Cerebellar nuclear complex (tissue), 1 donor: ENCODE results near the gene WWOX.
A peak's percentile ranks its signal among the peaks of the same experiment; 100 is the strongest.

ENCODE experiments used
- DNase-seq, 2 experiments: peaks; one replicate each; lab custom pipeline; 2025; lab: John Stamatoyannopoulos, UW

WWOX gene

DNA sequence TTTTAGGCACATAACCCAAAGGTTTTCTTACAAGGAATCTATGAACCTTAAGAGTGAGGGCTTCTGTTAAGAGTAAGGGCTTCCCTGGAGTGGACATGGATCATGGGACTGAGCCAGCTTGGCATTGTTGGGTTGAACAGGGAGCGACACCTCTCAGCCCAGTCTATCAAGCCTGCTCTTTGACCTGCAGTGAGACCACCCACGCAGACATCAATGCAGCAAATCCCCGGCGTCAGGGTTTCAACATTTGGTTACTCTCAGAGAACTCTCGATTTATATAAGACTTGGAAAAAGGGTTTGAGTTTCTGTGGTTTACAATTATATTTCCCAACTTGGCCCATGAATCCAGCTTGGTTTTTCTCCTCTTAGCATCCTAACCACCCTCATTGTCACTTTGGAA, 299.9 kb downstream of the WWOX start:
- DNase-seq = no peak

DNA sequence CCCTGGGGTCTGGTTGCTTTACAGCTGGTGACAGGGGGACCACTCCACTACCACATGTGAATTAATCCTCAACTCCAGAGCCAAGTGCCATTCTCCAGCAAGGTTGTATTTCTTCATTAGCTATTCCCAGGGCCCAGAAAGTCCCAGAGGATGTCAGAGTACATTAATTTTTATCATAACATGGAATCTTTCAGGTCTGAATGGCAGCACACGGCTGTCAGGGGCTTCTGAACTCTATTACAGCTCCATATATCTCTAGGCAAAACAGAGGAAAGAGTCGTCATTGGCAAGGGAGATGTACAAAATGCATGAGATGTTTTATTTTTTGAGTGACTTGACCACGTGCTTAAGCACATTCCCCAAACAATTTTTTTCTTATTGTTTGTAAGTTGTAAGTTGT, 303.4 kb downstream of the WWOX start:
- DNase-seq = no peak

DNA sequence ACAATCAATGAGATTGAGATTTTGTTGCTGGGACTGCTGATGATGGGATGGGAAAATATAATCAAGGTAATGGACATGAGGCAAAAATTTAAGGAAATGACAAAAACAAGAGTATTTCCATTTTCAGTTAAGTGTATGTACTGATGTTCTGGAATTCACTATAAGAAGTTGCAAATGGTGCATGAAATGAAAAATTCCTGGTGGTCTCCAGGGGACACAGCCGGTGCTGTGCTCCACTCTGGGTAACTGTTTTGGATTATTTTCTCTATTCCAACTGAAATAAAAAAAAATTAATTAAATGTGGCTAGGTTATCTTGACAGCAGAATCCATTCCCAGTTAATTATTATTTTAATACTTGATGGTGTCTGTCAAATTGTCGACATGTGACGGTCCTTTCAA, 305.6 kb downstream of the WWOX start:
- no peak for DNase-seq

DNA sequence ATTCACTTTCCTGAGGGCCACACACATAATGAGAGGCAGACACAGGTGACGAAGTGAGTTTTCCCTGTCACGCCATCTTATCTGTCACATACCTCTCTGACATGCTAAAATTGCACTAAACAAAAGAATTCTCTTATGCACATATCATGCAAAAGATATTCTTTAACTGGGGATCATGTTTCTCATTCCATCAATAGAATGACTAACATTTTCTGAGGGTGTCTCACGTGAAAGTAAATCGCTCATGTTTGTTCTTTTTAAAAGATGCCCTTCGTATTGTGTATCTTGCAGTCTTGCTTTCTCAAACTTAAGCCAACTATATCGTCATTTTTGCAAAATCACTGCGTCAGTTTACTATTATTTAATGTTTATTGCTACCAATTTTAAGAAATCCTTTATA, 306.4 kb downstream of the WWOX start:
- no peak for DNase-seq

DNA sequence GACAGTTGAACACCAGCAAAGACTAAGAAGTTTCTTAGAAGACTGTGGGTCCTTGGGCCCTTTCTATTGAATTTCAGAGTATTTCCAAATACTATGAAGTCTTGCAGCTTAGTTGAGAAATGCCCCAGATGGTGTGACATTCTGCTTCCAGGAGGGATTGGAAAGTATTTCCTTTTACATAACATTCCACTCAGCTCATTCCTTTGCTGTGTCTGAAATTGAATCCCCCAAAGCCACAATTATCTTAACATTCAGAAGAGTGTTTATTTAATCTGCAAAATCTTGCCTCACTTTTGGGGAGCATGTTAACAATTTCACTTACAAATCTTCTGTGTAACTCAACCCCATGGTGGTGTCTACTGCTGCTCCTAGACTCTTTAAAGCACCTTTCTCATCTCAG, 307.7 kb downstream of the WWOX start:
- no peak for DNase-seq

DNA sequence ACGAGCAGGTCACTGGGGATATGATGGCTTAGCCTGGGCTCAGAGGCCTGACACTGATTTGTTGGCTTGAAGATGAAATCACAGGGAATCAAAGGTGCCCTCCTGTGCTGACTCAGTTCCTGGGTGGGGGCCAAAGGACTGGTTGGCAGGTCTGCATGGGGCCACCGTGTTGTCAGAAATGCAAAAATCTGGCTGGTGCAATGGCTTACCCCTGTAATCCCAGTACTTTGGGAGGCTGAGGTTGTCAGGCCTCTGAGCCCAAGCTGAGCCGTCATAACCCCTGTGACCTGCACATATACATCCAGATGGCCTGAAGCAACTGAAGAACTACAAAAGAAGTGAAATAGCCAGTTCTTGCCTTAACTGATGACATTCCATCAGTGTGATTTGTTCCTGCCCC, 314.2 kb downstream of the WWOX start:
- no peak for DNase-seq

DNA sequence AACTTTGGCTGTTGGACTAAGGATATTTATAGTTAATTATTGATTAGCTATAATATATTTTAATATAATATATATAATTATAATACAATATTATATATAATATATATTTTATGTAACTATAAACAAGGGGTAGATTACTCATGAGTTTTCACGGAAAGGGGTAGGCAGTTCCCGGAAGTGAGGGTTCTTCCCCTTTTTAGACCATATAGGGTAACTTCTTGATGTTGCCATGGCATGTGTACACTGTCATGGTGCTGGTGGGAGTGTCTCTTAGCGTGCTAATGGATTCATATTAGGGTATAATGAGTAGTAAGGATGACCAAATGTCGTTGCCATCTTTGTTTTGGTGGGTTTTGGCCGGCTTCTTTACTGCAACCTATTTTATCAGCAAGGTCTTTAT, 315.6 kb downstream of the WWOX start:
- no peak for DNase-seq

DNA sequence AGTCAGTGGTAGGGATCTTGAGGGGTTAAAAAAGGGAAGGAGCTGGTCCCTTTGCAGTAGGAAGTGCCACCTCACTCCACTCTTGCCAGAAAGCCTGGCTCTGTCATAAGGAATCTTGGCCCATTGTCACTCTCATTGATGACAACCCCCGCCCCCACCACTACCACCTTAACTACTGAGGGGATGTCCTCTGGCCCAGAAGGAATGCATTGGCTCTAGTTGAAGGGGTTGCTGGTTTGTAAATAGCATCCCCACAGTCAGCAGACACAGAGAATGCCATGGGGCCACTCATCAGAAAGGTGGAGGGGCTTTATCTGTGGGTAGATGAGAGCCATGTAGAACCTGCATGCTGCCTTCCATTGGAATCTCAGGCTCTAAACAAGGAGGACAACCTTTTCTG, 316.2 kb downstream of the WWOX start:
- DNase-seq = no peak

DNA sequence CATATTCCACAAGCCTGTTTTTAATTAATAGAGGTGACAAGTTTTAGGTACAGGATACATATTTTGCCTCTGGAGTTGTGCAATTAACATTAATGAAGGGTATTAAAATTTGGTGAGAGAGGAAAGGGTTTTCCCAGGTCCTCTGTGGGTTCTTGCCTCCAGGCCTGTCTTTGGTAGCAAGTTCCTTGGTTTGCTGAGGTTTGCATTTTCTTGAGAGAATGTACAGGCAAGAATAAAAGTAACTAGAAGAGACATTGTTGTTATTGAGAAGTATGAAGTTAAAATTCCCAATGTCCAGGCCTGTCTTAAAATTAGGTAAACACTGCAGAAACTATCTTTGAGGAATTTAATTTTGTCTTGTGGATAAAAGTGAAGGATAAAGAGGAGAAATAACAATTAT, 316.9 kb downstream of the WWOX start:
- no peak for DNase-seq

DNA sequence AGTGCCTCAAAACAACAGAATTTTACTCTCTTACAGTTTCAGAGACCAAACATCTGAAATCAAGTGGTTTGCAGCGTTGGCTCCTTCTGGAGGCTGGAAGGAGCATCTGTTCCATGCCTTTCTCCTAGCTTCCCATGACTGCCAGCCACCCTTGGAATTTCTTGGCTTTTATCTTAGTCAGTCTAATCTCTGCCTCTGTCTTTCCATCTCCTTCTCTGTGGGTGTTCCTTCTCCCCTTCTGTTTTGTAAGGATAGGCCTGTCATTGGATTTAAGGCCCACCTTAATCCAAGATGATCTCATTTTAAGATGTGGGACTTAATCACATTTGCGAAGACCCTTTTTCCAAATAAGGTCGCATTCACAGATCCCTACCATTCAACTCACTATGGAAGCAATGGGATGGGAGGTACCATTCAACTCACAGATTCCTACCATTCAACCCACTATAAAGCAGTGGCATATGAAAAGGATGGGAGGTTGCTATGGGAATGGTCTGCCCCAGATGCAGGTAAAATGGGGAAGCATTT, 321.8 kb downstream of the WWOX start:
- DNase-seq = no peak

DNA sequence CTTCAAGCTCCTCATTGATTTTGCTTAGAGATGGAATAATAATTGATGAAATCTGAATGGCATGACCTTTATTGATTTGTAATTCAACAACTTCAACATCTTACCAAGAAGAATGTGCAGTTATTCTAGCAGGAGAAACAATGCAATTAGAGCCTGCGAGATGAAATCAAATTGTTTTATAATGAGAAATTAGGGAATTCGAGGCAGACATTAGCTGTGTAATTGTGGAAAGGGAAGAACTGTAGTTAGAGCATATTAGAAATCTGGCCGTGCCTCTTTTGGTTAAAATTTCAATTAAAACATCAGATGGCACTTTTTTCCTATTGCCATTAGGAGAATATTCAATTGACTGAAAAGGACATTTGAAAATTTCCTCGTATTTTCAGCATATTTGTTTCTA, 325.8 kb downstream of the WWOX start:
- DNase-seq = no peak

DNA sequence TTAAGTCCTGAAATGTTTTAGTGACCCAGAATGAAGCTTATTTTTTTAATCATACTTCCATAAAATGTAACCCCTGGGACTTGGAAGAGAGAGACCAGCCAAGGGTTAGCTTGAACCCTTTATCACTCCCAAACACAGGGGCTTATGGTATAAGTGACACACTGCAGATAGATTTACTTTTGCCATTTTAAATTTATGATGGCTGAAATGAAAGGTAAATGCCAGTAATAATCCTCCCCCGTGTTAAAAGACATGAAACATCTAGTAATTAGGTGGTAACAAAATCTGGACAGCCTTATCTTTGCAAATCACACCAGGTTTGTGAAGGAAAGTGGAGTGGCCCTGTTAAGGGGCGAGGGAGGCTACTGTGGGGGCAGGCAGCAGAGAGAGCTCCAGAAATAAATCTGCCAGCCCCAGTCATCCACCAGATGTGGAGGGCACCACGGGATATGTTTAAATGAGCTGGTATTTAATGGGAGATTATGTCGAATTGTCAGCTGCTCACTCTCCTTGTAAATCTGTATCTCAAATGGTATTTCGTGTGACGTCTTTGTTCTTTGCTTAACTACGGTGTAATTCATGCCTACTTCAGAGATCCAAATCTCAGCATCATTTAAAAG, 326.5 kb downstream of the WWOX start:
- no peak for DNase-seq

DNA sequence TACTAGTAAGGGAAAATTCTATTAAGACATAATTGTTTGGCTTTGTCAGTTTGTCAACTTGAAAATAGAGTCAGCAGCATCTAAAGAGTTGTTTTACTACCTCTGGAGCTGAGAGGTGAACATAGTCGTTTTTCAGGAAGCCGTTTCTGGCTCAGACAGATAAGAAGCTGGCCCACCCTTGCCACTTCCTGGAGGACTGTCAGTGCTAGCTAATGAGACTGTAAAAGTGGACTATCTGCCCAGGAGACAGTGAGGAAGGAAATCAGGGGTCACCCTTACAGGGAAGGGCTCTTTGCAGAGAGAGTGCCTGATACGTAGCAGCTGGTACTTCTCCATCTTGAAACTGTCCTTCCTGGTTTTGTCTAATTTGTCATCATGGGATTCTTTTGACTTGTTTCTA, 328.7 kb downstream of the WWOX start:
- no peak for DNase-seq

DNA sequence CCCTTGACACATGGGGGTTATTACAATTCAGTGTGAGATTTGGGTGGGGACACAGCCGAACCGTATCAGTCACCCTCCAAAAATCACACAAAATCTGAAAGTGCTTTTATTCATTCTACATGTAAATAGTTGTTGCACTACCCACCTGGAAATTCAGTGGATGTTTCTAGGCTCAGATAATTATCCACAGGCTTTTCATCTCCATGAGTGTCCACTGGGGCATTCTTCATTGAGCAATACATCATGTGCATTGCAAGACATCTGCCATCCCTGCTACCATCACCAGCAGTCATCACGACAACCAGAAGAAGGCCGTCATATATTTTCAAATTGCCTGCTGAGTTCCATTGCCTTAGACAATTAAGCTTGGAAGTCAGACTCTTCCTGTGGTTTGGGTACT, 330.8 kb downstream of the WWOX start:
- DNase-seq = no peak

DNA sequence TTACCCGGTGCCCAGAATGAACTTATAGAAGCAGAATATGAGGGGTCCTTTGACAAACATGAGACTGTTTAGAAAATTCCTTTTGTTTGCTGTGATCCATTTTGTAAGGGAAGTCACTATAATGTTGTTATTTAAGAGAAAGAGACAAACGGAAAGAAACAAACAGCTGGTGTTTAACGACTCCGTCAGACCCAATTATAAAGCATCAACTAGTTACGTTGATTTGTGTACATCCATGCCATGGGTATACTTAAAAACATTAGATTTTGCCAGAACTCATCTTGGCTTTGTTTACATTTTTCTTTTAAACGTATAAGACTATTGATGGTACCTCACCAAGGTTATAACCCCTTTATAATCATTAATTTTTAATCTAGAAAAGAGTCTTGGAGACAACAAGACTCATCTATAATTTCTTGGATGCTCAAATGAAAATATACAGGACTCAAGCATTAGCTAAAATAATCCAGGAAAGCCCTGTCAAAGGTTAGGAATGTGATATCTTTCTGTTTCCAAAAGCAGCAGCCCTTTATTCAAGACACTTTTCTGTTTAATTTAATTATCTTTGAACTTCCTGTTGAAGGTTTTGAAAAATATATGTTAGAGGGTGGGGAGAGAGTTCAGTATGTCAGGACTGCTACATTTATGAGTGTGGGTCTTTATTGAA, 331.7 kb downstream of the WWOX start:
- no peak for DNase-seq

DNA sequence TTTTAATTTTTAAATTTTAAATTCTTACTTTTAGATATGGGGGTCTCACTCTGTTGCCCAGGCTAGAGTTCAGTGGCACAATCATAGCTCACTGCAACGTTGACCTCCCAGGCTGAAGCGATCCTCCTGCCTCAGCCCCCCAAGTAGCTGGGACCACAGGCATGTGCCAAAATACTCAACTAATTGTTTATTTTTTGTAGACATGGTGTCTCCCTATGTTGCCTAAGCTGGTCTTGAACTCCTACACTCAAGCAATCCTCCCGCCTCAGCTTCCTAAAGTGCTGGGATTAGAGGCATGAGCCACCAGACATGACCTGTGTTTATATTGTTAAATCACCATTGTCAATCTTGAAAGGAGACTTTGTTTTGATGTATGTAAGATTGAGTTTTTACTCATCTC, 332.2 kb downstream of the WWOX start:
- no peak for DNase-seq

DNA sequence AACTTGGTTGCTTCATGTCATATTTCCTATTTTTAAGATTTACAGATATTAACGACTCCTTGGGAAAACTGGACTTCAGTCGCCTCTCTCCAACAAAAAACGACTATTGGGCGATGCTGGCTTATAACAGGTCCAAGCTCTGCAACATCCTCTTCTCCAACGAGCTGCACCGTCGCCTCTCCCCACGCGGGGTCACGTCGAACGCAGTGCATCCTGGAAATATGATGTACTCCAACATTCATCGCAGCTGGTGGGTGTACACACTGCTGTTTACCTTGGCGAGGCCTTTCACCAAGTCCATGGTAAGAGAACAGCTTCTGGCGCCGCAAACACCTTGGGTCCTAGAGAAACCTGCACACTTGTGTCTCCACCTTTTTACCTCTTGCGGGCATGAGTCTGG, 333.0 kb downstream of the WWOX start:
- DNase-seq = no peak

DNA sequence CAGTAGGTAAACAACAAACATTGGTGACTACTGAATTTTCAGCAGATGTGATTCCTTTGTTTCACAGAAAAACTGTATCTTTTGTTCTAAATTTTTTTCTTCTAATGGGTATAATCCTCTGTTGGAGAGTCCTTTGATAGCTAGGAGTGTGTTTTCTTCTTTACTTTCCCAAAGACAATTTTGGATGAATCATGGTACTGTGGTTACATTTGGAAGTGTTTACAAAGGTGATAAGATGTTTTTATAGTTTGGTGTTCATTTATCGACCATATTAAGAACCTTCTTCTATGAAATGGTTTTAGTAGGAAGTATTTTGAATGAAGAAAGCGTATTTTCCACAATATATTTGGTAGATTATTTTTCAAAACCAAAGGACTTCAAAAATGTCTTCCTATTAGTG, 333.7 kb downstream of the WWOX start:
- no peak for DNase-seq

DNA sequence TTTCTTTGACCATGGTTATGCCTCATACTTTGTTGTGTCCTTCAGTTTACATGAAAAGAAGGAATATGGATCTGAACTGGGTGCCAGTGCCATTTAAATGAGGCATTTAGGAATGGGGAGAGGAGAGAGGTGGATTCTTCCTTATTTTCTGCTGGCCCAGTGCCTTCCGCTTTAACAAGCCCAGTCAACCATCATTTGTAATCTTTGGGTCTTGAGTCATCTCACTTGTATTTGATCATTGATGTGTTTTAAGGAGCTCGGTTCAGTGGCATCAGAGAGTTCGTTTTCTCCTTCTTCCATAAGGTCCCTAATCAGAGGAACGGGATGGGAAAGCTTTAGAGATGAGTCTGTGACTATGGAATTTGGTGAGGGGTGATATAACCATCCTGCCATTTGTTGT, 334.9 kb downstream of the WWOX start:
- no peak for DNase-seq

DNA sequence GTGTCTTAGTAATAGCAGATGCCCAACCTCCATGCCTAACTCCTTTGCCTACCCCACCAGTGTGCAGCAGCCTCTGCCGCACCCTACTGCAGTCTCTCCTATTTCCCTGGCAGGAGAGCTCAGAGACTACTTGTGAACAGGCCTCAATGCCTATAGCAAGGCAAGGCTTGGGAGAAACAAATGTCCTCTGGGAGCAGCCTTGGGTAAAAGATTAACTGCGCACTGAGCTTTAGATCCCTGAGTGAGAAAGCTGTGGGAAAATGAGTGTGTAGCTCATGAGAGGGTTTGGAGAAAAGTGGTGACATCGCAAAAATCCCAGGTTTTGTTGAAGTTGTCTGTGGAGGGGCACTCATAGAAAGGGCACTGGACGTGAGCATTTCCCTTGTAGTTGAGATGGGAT, 335.8 kb downstream of the WWOX start:
- DNase-seq = no peak

DNA sequence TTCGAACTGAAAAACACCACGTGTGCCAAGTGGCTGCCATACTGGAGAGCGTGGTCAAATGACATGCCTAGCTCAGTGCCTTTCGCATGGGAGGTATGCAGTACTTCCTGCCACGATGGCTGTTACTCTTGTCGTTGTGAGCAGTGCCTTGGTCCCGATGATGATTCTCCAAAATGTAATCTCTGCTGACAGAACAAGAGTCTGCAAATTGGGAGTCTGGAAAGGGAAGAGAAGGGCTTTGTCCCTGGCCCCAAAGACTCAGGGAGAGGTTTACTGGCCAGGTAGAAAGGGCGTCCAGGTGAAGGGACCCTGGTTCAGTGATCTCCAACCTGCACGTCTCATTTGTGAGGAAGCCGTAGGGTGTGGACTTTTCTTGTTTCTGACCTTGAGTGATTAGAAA, 336.6 kb downstream of the WWOX start:
- DNase-seq = no peak

DNA sequence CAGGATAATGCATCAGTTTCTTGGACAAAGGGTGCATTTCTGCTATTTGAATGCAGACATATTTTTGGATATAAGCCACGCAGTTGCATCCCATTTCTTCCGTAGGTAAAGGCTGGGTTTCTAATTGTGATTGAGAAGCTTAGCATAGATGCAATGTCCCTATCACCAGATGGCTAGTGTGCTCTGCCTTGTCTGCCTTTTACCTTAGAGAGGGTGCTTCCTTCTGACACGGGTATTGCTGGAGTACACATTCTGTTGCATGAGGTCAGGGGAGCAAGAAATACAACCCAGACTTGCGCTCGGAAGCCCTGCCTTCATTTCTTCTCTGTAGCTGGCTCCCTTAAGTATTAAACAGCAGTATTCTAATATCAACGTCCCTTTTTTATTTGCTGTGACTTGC, 337.4 kb downstream of the WWOX start:
- DNase-seq = no peak

DNA sequence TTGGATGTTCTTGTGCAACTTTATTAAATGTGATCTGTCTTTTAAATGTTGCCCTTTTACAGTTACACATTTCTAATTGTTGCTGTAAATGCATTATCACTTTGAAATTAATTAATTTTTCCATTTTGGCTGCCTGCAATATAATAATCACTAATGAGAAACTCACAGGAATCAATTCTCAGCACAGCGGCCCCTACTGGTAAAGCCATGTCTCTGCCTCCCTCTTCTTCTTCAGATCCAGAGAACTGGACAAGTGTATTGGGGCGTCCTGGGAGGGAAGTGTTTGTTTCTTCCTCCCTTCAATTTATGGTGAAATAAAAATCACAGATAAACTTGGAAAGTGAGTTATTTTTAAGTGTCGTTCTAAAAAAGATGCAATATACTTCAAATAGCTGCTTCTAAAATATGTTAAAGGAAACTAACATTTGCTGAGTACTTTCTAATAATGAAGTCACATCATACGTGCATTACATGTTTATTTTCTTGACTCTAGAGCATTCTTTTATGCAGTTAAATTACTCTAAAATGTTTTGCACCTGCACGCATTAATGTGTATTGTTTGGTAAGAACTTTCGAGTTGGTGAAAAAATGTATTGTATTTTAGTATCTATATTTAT, 338.0 kb downstream of the WWOX start:
- peak in 1 of 2 experiments; percentile 36 for DNase-seq

DNA sequence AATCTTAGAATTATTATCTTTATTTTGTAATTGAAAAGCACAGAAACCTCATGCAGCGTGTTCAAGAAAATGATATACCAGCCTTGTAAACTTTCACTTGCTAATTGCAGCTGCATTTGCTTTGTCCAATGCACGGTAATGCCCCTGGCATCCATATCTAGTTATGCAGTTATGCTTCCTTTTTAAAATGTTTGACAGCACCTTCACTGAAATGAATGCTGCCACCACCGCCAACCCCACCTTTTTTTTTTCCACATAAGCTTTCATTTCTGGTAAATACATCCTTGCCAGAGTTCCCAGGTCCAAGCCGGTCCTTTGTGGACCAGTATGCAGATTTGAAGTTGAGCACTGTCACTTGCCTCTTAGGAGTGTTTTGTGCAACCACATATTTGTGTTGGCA, 338.8 kb downstream of the WWOX start:
- DNase-seq = no peak
